Duodenal mucosa (tissue), 2 donors: Measurements from ENCODE around the gene ALG2.

ENCODE experiments used
- H3K27ac ChIP-seq: one replicate; pipeline ENCODE4 v1.7.0; 2013; ENCODE audit warnings: low read depth, low read length
- H3K27me3 ChIP-seq, 2 donors: one replicate each; pipeline ENCODE4 v1.7.0; 2013; ENCODE audit warnings: low read length in 2 of 2, control low read depth in 1 of 2; ENCODE audit not compliant: insufficient read depth in 2 of 2, control insufficient read depth in 1 of 2
- H3K36me3 ChIP-seq, 2 donors: one replicate each; pipeline ENCODE4 v1.7.0; 2013; ENCODE audit warnings: low read length in 2 of 2, control low read depth in 1 of 2; ENCODE audit not compliant: insufficient read depth in 2 of 2, control insufficient read depth in 1 of 2
- H3K4me1 ChIP-seq, 2 donors: one replicate each; pipeline ENCODE4 v1.7.0; 2013; ENCODE audit warnings: low read length in 2 of 2, control low read depth in 1 of 2; ENCODE audit not compliant: insufficient read depth in 2 of 2, control insufficient read depth in 1 of 2
- H3K4me3 ChIP-seq, 2 donors: one replicate each; pipeline ENCODE4 v1.7.0; 2013; ENCODE audit warnings: low read length in 2 of 2, low read depth in 1 of 2
- H3K9ac ChIP-seq, 2 donors: one replicate each; pipeline ENCODE4 v1.7.0; 2013; ENCODE audit warnings: low read length in 2 of 2, low read depth in 1 of 2
- H3K9me3 ChIP-seq, 2 donors: one replicate each; pipeline ENCODE4 v1.7.0; 2013; ENCODE audit warnings: low read length in 2 of 2, control low read depth in 1 of 2; ENCODE audit not compliant: control insufficient read depth in 1 of 2

The ALG2 gene

GRCh38 chr9:99222416-99223270, 901 bp upstream of the ALG2 start:
- H3K4me1 ChIP-seq = peaks cover 35 to 36% of the 10 kb centered on the region in 2 donors
- peak overlapping the region; percentile 95 to 99 for H3K9ac ChIP-seq
- H3K9me3 ChIP-seq = no peaks in the 10 kb centered on the region
- H3K36me3 ChIP-seq = peaks cover 20 to 35% of the 10 kb centered on the region in 2 donors
- H3K27me3 ChIP-seq = no peaks in the 10 kb centered on the region
- peak overlapping the region; percentile 97 to 99 for H3K4me3 ChIP-seq
- H3K27ac ChIP-seq = peak overlapping the region; percentile 90

- Histone ChIP-seq H3K9me3 (no peaks in the 10 kb centered on the region), H3K9ac (peak overlapping the region; percentile 95 to 99), H3K4me3 (peak overlapping the region; percentile 97 to 99), H3K36me3 (peaks cover 14 to 26% of the 10 kb centered on the region in 2 donors), H3K4me1 (peaks cover 35 to 36% of the 10 kb centered on the region in 2 donors), H3K27ac (peak overlapping the region; percentile 90), H3K27me3 (no peaks in the 10 kb centered on the region)
These were observed 499 bp downstream of the ALG2 start for GRCh38 chr9:99221266-99221620.

GRCh38 chr9:99220011-99220410, 1.7 kb downstream of the ALG2 start:
- H3K9me3 ChIP-seq = no peaks in the 10 kb centered on the region
- H3K27ac ChIP-seq = no peak overlapping the region
- peaks cover 29 to 32% of the 10 kb centered on the region in 2 donors for H3K4me1 ChIP-seq
- no peaks in the 10 kb centered on the region for H3K27me3 ChIP-seq
- peaks cover 8 to 18% of the 10 kb centered on the region in 2 donors for H3K36me3 ChIP-seq
- H3K4me3 ChIP-seq = peak overlapping the region in 1 of 2 donors; percentile 26
- no peak overlapping the region for H3K9ac ChIP-seq

DNA sequence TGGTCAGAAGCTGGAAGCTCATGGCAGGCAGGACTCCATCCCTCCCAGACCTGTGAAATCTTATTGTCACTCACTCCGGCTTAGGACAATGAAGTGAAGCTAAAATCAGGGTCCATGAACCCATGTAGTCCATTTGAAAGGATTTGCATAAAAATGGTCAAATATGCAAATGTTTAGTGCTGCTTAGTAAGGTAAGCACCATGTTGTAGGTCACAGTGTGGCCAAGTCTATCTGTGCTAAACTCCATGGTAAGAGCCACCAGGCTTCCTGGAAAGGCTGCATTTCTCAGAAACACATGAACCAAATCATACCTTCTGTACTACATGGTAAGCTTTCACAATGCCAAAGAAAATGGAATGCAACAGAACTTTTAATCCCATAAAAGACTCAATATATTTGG, 5.7 kb downstream of the ALG2 start:
- H3K4me3 ChIP-seq = no peak overlapping the region
- H3K27ac ChIP-seq = no peak overlapping the region
- H3K9me3 ChIP-seq = no peaks in the 10 kb centered on the region
- H3K4me1 ChIP-seq = peaks cover 7 to 12% of the 10 kb centered on the region in 2 donors
- H3K9ac ChIP-seq = no peak overlapping the region
- peaks cover 8 to 12% of the 10 kb centered on the region in 2 donors for H3K36me3 ChIP-seq
- H3K27me3 ChIP-seq = no peaks in the 10 kb centered on the region

- H3K27me3 ChIP-seq = no peaks in the 10 kb centered on the region
- H3K36me3 ChIP-seq = peaks cover 4 to 5% of the 10 kb centered on the region in 2 donors
- no peaks in the 10 kb centered on the region for H3K9me3 ChIP-seq
- H3K27ac ChIP-seq = no peak overlapping the region
- H3K4me3 ChIP-seq = no peak overlapping the region
- H3K9ac ChIP-seq = no peak overlapping the region
- H3K4me1 ChIP-seq = no peaks in the 10 kb centered on the region
These were observed 8.5 kb downstream of the ALG2 start for GRCh38 chr9:99213197-99213596.

DNA sequence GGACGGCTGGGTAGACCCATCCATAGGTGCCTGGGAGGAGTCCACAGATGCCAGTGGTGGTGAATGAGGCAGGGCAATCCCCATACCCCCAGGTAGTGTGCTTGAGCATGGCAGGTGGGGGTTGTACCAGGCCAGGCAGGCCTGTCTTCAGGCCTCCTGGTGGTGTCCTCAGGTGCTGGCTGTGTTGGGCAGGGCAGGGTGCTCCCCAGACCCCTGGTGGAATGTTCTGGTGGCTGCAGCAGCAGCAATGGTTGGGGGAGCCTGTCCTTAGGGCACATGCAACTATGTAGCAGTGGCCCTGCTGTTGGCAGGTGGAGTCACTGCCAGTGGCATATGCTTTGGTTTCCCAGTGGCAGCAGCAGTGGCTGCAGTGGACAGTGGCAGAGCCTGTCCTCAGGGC, 10.0 kb downstream of the ALG2 start:
- Histone ChIP-seq H3K9ac (no peak overlapping the region), H3K36me3 (no peaks in the 10 kb centered on the region), H3K9me3 (no peaks in the 10 kb centered on the region), H3K4me3 (no peak overlapping the region), H3K27ac (no peak overlapping the region), H3K4me1 (no peaks in the 10 kb centered on the region), H3K27me3 (no peaks in the 10 kb centered on the region)

GRCh38 chr9:99210572-99210971, 11.2 kb downstream of the ALG2 start:
- Histone ChIP-seq H3K9me3 (no peaks in the 10 kb centered on the region), H3K4me1 (no peaks in the 10 kb centered on the region), H3K9ac (no peak overlapping the region), H3K27ac (no peak overlapping the region), H3K4me3 (no peak overlapping the region), H3K36me3 (no peaks in the 10 kb centered on the region), H3K27me3 (no peaks in the 10 kb centered on the region)

DNA sequence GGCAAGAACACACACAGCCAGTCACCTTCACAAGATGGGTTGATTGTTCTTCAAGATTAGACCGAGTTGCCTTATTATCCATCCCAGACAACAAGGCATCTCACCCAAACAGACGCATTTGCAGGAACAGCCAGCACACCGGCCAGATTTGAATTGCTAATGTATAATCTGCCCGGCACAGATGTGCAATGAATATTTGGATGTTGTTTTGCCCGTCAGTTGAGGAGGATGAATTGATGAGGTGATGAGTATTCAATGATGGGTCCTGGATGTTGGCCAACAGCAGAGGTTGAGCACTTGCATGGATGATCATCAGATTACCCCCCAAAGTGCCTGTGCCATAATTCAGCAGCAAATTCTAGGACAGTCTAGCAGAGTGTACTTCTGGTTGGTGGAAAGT, 20.1 kb downstream of the ALG2 start:
- H3K4me3 ChIP-seq = no peak overlapping the region
- no peaks in the 10 kb centered on the region for H3K9me3 ChIP-seq

DNA sequence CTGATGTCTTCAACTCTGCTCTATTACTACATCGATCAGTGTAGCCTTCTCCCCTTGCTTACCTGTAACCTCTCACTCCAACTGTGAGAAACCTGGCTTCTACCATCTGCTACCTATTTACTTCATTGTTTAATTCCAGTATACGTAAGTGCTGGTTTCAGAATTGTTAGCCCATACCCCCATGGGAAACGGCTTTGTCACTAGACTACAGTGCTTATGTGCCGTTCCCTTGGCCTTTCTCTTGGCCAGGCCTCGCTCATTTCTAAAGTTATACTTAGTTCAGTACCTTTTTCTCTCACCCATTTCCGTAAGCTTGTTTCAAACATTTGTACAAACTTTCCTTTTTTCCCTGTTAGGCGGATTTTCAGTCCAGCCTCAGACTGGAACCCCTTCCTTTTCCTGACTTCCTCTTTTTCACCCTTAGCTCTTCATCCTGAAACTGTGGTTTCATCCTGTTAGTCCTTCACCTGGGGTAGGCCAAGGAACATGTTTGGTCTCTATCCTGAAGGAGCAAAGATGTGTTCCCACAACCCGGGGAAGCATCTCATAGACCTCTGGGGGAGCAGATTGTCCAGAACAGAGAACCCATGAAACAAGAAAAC, 21.7 kb downstream of the ALG2 start:
- Histone ChIP-seq H3K27ac (no peak overlapping the region), H3K4me1 (no peaks in the 10 kb centered on the region), H3K36me3 (no peaks in the 10 kb centered on the region), H3K27me3 (no peaks in the 10 kb centered on the region), H3K9ac (no peak overlapping the region), H3K4me3 (no peak overlapping the region), H3K9me3 (no peaks in the 10 kb centered on the region)

More for the DNA sequence above, 20.1 kb downstream of the ALG2 start:
- Histone ChIP-seq H3K4me1 (no peaks in the 10 kb centered on the region), H3K27me3 (no peaks in the 10 kb centered on the region), H3K9ac (no peak overlapping the region), H3K27ac (no peak overlapping the region), H3K36me3 (no peaks in the 10 kb centered on the region)

DNA sequence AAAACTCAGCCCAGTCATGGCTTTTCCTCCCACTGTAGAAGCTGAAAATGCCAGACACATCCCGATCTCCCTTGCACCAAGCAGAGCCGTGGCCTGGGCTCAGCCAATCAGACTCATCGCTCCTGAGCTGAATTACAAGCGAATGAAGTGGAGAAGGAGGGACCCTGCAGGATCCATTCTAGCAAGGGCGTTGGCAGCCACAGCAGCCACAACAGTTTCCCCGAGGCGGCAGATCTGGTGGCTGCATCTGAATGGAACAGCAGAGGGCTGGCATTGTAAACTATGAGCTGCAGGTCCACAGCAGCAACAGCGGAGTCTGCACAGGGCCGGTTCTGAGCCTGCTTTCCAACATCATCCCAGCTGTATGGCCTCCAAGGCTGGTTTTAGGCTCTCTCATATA, 23.8 kb downstream of the ALG2 start:
- H3K36me3 ChIP-seq = no peaks in the 10 kb centered on the region
- no peak overlapping the region for H3K4me3 ChIP-seq
- no peak overlapping the region for H3K9ac ChIP-seq
- H3K27ac ChIP-seq = no peak overlapping the region
- H3K27me3 ChIP-seq = no peaks in the 10 kb centered on the region
- no peaks in the 10 kb centered on the region for H3K4me1 ChIP-seq
- no peaks in the 10 kb centered on the region for H3K9me3 ChIP-seq
